GM13976 (cell line): Measurements from ENCODE around the gene OR13J1.

ENCODE experiments used
- DNase-seq: peaks from one replicate; pipeline ENCODE4 v3.0.0; 2012; ENCODE audit warnings: low spot score
- in situ Hi-C: fragments of 300-500 bp; cut with MboI; formaldehyde crosslinking; loops from one replicate; pipeline ENCODE4 v1.12.0; 2022; ENCODE audit warnings: low sequenced_read_pairs, mixed read lengths, inconsistent platforms; ENCODE audit not compliant: unreplicated experiment
- TF ChIP-seq, protein P1 (sequence below): IDR thresholded peaks from 2 replicates; pipeline ENCODE4 v1.5.1; 2012; ENCODE audit warnings: borderline replicate concordance, mild to moderate bottlenecking; ENCODE audit not compliant: insufficient read depth; ENCODE audit errors: extremely low read depth, missing control alignments, control extremely low read depth

OR13J1 gene

DNA sequence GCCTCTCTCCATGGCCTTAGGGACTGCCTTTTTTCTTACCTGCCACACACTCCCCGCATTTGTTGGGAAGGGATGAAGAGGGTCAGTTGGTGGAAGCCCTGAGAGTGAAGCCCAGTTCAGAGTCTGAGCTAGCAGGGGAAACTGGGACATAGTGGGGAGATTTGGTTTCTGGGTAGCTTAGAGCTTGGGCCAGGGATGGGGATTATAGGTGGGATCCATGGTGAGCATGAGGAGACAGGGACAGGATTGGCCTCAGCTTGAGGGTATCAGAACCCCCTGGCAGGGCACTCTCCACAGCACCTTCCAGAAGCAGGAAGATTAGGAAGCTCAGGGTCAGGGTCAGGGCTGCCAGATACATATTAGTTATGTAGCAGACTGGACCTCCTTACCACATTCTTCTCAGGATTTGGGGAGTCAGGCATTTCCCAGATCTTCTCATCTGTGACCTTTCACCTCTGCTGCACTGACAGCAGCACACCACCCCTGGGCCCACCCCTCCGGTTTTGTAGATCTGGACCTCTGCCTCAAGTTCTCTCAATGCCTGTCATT lies 17.9 kb downstream of the OR13J1 start:
- TF ChIP-seq, protein P1, sequence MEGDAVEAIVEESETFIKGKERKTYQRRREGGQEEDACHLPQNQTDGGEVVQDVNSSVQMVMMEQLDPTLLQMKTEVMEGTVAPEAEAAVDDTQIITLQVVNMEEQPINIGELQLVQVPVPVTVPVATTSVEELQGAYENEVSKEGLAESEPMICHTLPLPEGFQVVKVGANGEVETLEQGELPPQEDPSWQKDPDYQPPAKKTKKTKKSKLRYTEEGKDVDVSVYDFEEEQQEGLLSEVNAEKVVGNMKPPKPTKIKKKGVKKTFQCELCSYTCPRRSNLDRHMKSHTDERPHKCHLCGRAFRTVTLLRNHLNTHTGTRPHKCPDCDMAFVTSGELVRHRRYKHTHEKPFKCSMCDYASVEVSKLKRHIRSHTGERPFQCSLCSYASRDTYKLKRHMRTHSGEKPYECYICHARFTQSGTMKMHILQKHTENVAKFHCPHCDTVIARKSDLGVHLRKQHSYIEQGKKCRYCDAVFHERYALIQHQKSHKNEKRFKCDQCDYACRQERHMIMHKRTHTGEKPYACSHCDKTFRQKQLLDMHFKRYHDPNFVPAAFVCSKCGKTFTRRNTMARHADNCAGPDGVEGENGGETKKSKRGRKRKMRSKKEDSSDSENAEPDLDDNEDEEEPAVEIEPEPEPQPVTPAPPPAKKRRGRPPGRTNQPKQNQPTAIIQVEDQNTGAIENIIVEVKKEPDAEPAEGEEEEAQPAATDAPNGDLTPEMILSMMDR: no peak
- no peak for DNase-seq
- in situ Hi-C loops: no loop called here

DNA sequence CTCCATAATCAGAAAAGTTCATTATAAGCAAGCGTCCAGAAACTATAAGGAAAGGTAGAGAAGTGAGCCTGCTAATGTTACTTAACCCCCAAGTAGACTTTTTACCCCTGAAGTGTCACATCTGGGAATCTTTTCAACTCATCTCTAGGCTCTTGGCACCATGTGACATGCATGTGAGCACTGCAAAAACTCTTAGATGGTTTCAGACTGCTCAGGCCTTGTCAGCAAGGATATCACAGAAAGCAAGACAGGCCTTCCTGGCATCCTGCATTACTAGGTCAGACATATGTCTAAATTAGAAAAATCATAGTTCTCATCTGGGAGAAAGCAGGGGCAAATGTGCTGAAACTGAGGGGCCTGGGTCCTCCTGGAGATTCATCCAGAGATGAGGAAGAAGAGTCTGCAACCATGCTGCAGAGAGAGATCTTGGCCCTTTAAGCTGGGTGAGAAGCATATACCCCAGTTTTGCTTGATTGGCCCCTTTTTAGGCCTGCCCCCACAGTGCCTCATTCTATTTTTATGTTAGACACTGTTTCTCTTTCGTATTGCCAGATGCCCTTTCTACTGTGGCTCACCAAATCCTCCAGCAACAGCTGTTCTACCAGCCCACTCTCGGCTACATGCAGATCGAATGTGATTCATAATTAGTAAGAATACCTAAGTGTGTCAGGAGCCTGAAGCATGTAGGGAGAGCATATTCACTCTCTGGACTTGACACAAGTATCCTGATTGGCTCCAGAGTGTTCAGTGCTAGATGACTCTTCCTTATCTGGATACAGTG lies 22.2 kb downstream of the OR13J1 start:
- in situ Hi-C loops: no loop called here
- TF ChIP-seq, protein P1: no peak
- DNase-seq: peak; percentile 79

DNA sequence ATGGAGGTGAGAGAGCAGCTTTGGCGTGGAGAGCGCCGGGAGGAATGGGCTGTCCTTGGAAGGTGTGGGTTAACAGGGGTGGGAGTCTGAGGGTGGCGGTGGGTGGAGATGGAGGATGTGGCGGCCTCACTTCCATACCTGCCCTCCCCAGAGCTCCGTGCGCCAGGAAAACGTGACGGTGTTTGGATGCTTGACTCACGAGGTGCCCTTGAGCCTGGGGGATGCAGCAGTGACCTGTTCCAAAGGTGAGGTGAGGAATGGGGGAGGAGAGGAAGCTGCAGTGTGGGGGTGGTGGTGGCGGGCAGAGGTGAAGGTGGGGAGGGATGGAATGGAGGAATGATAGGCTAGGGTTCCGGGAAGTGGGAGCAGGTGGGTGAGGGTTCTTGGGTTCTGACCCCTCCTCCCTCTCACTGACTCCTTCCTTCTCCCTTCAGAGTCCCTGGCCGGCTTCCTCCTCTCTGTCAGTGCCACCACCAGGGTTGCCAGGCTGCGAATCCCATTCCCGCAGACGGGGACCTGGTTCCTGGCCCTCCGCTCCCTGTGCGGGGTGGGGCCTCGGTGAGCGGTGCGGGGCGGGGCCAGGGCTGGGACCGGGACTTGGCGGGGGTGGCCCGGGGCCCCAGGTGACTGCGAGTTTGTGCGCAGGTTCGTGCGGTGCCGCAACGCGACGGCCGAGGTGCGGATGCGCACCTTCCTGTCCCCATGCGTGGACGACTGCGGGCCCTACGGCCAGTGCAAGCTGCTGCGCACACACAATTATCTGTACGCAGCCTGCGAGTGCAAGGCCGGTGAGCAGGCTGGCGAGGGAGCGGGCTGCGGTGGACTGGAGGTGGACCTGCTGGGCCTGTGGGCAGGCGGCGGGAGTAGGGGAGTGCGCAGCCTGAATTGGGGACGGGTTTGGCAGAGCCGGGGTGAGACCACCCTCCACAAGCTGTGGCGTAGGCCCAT lies 24.1 kb downstream of the OR13J1 start:
- in situ Hi-C loops: no loop called here
- DNase-seq: no peak
- TF ChIP-seq, protein P1: no peak

- peak; percentile 49 for DNase-seq
- in situ Hi-C loops: no loop called here
- TF ChIP-seq, protein P1: no peak
Observed at GRCh38 chr9:35844628-35845270, 25.5 kb downstream of the OR13J1 start.

GRCh38 chr9:35842795-35843194 lies 27.4 kb downstream of the OR13J1 start:
- in situ Hi-C loops: no loop called here
- TF ChIP-seq, protein P1: no peak
- DNase-seq: peak; percentile 82

DNA sequence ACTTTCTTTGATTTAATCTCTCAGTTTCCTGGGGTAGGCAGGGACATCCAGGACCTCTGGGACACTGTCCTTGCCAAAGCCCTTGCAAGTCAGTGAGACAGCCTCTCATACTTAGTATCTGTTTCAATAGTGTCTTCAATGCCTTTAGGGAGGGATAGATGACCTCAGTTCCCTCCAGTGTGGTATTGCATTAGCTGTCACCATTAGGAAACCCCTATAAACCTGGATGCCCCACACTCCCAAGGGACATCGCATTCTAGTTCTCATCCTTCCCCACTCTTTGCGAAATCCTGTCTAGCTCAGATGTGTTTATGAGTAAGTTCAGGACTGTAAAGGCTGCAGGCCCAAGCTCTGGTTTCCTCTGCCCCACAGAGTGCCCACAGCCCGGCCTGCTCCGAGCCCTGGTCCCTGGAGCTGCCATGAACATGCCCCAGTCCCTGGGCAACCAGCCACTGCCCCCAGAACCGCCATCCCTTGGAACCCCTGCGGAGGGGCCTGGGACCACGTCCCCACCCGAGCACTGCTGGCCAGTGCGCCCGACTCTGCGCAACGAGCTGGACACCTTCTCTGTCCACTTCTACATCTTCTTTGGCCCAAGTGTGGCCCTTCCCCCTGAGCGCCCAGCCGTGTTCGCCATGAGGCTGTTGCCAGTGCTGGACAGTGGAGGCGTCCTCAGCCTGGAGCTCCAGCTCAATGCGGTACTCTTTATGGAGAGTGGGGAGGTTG lies 28.0 kb downstream of the OR13J1 start:
- in situ Hi-C loops: no loop called here
- peak; percentile 51 for DNase-seq
- TF ChIP-seq, protein P1: no peak
